ENCODE results near the gene SP140.
"Not testable (repeated sequence)": the region's sequence is repeated elsewhere in the genome, so short reads cannot be mapped to it uniquely, and the experiment has no call there.

The SP140 gene

GRCh38 chr2:230295192-230295591 is 69.7 kb downstream of the SP140 start:
- no peak for DNase-seq

- DNase-seq, result no peak
These were observed 71.4 kb downstream of the SP140 start for GRCh38 chr2:230296917-230297316.

GRCh38 chr2:230299618-230300017 is 74.1 kb downstream of the SP140 start:
- DNase-seq, result no peak

GRCh38 chr2:230305416-230306275 is 80.1 kb downstream of the SP140 start:
- DNase-seq, result no peak

GRCh38 chr2:230306474-230306873 is 80.9 kb downstream of the SP140 start:
- DNase-seq, result no peak

- DNase-seq, result no peak
These were observed 81.9 kb downstream of the SP140 start for GRCh38 chr2:230307485-230307884.

GRCh38 chr2:230308402-230309000 is 83.0 kb downstream of the SP140 start:
- DNase-seq, result no peak

GRCh38 chr2:230310792-230311191 is 85.3 kb downstream of the SP140 start:
- not testable (repeated sequence) for DNase-seq

GRCh38 chr2:230311634-230312033 is 86.1 kb downstream of the SP140 start:
- not testable (repeated sequence) for DNase-seq

- DNase-seq, result no peak
These were observed 87.1 kb downstream of the SP140 start for GRCh38 chr2:230312638-230313037.

GRCh38 chr2:230317366-230317765 is 91.8 kb downstream of the SP140 start:
- DNase-seq, result no peak

- no peak for DNase-seq
These were observed 92.9 kb downstream of the SP140 start for GRCh38 chr2:230318190-230319121.

GRCh38 chr2:230319211-230319862 is 93.8 kb downstream of the SP140 start:
- no peak for DNase-seq

GRCh38 chr2:230321031-230321430 is 95.5 kb downstream of the SP140 start:
- DNase-seq, result no peak

- DNase-seq, result no peak
These were observed 97.2 kb downstream of the SP140 start for GRCh38 chr2:230322561-230323384.

GRCh38 chr2:230323385-230324106 is 98.0 kb downstream of the SP140 start:
- DNase-seq, result no peak

- DNase-seq, result no peak
These were observed 99.0 kb downstream of the SP140 start for GRCh38 chr2:230324503-230324902.

- DNase-seq, result no peak
These were observed 100.0 kb downstream of the SP140 start for GRCh38 chr2:230325316-230326243.

GRCh38 chr2:230326453-230327417 is 101.2 kb downstream of the SP140 start, which contains the start of gene SP140L:
TSS of gene SP140L (plus strand) at chr2:230327193. CDS start at chr2:230327270, 77 bp downstream.
- no peak for DNase-seq

Data from NCI-H510A (cell line).